Gastrocnemius medialis (tissue), 4 donors: ENCODE measurements around the gene MRC2.

ENCODE experiments used
- POLR2A ChIP-seq, 2 donors: fragments of 450-650 bp; IDR thresholded peaks; one replicate each; pipeline ENCODE4 v1.6.1; 2017; ENCODE audit warnings: antibody characterized with exemption in 2 of 2, mild to moderate bottlenecking in 2 of 2, moderate library complexity in 2 of 2
- TF ChIP-seq, protein P1 (sequence below), 5 experiments: fragments of 450-650 bp in 3 of 5; fragments of 200-600 bp in 2 of 5; sonication (generic) in 2 of 5; IDR thresholded peaks in 4 of 5; conservative IDR thresholded peaks in 1 of 5; 1 replicate in 4 of 5; 2 replicates in 1 of 5; pipeline ENCODE4 v1.5.1; 2016 to 2019; ENCODE audit warnings: antibody characterized with exemption in 5 of 5, mild to moderate bottlenecking in 3 of 5, moderate library complexity in 3 of 5

DNA sequence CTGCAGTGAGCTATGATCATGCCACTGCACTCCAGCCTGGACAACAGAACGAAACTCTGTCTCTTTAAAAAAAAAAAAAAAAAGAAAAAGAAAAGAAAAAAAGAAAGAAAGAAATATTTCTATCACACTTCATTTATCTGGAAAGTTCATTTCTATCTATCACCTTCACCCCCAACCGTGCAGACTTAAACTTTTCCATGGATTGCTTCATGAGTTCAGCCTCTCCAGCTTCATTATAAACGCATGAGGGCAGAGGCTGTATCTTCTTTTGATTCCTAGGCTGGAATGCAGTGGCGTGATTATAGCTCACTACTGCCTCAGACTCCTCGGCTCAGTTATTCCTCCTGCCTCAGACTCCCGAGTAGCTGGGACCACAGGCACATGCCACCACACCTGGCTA lies 28.2 kb downstream of the MRC2 start:
- TF ChIP-seq, protein P1, sequence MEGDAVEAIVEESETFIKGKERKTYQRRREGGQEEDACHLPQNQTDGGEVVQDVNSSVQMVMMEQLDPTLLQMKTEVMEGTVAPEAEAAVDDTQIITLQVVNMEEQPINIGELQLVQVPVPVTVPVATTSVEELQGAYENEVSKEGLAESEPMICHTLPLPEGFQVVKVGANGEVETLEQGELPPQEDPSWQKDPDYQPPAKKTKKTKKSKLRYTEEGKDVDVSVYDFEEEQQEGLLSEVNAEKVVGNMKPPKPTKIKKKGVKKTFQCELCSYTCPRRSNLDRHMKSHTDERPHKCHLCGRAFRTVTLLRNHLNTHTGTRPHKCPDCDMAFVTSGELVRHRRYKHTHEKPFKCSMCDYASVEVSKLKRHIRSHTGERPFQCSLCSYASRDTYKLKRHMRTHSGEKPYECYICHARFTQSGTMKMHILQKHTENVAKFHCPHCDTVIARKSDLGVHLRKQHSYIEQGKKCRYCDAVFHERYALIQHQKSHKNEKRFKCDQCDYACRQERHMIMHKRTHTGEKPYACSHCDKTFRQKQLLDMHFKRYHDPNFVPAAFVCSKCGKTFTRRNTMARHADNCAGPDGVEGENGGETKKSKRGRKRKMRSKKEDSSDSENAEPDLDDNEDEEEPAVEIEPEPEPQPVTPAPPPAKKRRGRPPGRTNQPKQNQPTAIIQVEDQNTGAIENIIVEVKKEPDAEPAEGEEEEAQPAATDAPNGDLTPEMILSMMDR (IDR thresholded peaks at IDR 0.05 in 4 of 5, conservative IDR thresholded peaks at IDR 0.05 in 1 of 5) = no peak
- no peak for TF ChIP-seq POLR2A (IDR thresholded peaks at IDR 0.05)
